Adrenal gland (tissue), 12 donors: ENCODE results near the gene CBLL1. TPM values are rescaled to one million over a fixed set of nuclear protein-coding genes. Genes with fewer than 3 reads are reported as not detected.

Experiments
- DNase-seq, 7 donors: peaks; one replicate each; pipeline ENCODE4 v3.0.0-alpha.2; 2019 to 2020
- H3K27ac ChIP-seq, 5 donors: fragments of 200-600 bp; sonication (generic) in 4 of 5; 1 replicate in 3 of 5; 2 replicates in 2 of 5; pipeline versions ENCODE4 v1.5.1 to v1.8.0; 2016 to 2020; ENCODE audit warnings: mild to moderate bottlenecking in 1 of 5
- H3K27me3 ChIP-seq: fragments of 200-600 bp; 2 replicates; pipeline ENCODE4 v1.8.0; 2021
- H3K36me3 ChIP-seq, 2 donors: fragments of 200-600 bp; replicated peaks in 1 of 2; 1 replicate in 1 of 2; 2 replicates in 1 of 2; pipeline versions ENCODE4 v1.5.1 to v1.8.0; 2018 to 2022
- H3K4me1 ChIP-seq, 2 donors: fragments of 200-600 bp; replicated peaks in 1 of 2; 1 replicate in 1 of 2; 2 replicates in 1 of 2; pipeline versions ENCODE4 v1.5.1 to v1.8.0; 2018 to 2021
- H3K4me3 ChIP-seq, 4 donors: fragments of 200-600 bp; sonication (generic) in 3 of 4; one replicate each; pipeline ENCODE4 v1.5.1; 2016 to 2018
- H3K9me3 ChIP-seq, 3 donors: fragments of 200-600 bp; sonication (generic) in 1 of 3; replicated peaks in 1 of 3; 1 replicate in 2 of 3; 2 replicates in 1 of 3; pipeline versions ENCODE4 v1.5.1 to v1.8.0; 2016 to 2021
- CTCF ChIP-seq, 6 experiments: fragments of 450-650 bp in 4 of 6; fragments of 200-600 bp in 2 of 6; sonication (generic) in 1 of 6; IDR thresholded peaks; 1 replicate in 5 of 6; 2 replicates in 1 of 6; pipeline versions ENCODE4 v1.5.1 to v1.8.0; 2016 to 2021; ENCODE audit warnings: antibody characterized with exemption in 6 of 6, mild to moderate bottlenecking in 2 of 6, moderate library complexity in 1 of 6
- POLR2A ChIP-seq, 2 donors: fragments of 450-650 bp; IDR thresholded peaks; one replicate each; pipeline ENCODE4 v1.6.1; 2017; ENCODE audit warnings: antibody characterized with exemption in 2 of 2, mild to moderate bottlenecking in 2 of 2, moderate library complexity in 1 of 2
- WGBS, 4 donors: extraction: QIAGEN DNeasy Blood & Tissue Kit in 2 of 4; methylation state at CpG; one replicate each; pipeline versions ENCODE4 v1.1.5 to v1.1.7; 2013 to 2017; 5-methylcytosine and 5-hydroxymethylcytosine counted together
- intact Hi-C, 2 donors: fragments of 100-400 bp; cut with DNase I; formaldehyde crosslinking; loops; one replicate each; pipeline versions ENCODE4 v1.14.1 to v1.15.0; 2022 to 2023
- polyA plus RNA-seq, 3 donors: library from polyadenylated mRNA; stranded (reverse); fragments of 200-250 nt in 2 of 3; fragments of 350-450 nt in 1 of 3; fragmentation: Illumina TruSeq in 1 of 3; extraction: RNeasy Lipid Tissue Mini Kit (QIAGEN cat#74804) in 1 of 3; gene quantifications; one replicate each; pipeline ENCODE4 v1.2.3, GENCODE V29; 2013 to 2014
- total RNA-seq, 9 donors: library from RNA; depleted of rRNA in 4 of 9; stranded (reverse); fragments of >200 nt in 4 of 9; fragments of 120-200 nt in 1 of 9; fragmentation: NEBNext Ultra II Directional in 1 of 9; extraction: Animal tissue kit (Norgen Biotek cat#: 25700) in 1 of 9; gene quantifications; one replicate each; pipeline versions ENCODE4 v1.1.0 to v1.2.4, GENCODE V29; 2013 to 2023
- donor health status: healthy with polysubstance abuse.
- donor health status: Bipolar disorder and iron deficiency.
- donor health status: DM: yes; HTN: yes; CAD: no.
- donor health status: DM: no; HTN: no; CAD: no.
- donor health status: DM: no; HTN: no; CAD: no.
- donor health status: DM: yes; HTN: yes; CAD: no.

Gene CBLL1
- total and polyA plus RNA-seq, 12 donors = 4.0 to 34.1 (median 19.8) TPM

- Histone ChIP-seq H3K9me3 (no peaks in the 10 kb centered on the region), H3K4me3 (no peak overlapping the region), H3K4me1 (no peaks in the 10 kb centered on the region), H3K27me3 (peaks cover 5% of the 10 kb centered on the region), H3K27ac (no peak overlapping the region), H3K36me3 (no peaks in the 10 kb centered on the region)
- no peak for DNase-seq
- WGBS, 4 donors = 84 to 100% (median 91%) methylated on average over 1 of the region's 1 CpG
- intact Hi-C loops = no loop called here
- TF ChIP-seq CTCF (IDR thresholded peaks at IDR 0.05) (no peak), POLR2A (IDR thresholded peaks at IDR 0.05) (no peak)
Observed at GRCh38 chr7:107783648-107784047, 39.7 kb downstream of the CBLL1 start.

GRCh38 chr7:107785170-107785569, 41.2 kb downstream of the CBLL1 start:
- intact Hi-C loops = no loop called here
- no peak overlapping the region for H3K4me3 ChIP-seq
- H3K36me3 ChIP-seq = no peaks in the 10 kb centered on the region
- no peak overlapping the region for H3K27ac ChIP-seq
- WGBS, 4 donors = 82 to 95% (median 94%) methylated on average over 2 of the region's 2 CpGs
- no peak for DNase-seq
- peaks cover 10% of the 10 kb centered on the region for H3K27me3 ChIP-seq
- no peaks in the 10 kb centered on the region for H3K4me1 ChIP-seq
- no peaks in the 10 kb centered on the region for H3K9me3 ChIP-seq
- TF ChIP-seq CTCF (IDR thresholded peaks at IDR 0.05) = no peak
- no peak for TF ChIP-seq POLR2A (IDR thresholded peaks at IDR 0.05)

GRCh38 chr7:107785926-107786325, 42.0 kb downstream of the CBLL1 start:
- no peak overlapping the region for H3K27ac ChIP-seq
- peaks cover 10% of the 10 kb centered on the region for H3K27me3 ChIP-seq
- WGBS, 4 donors = 43 to 53% (median 47%) methylated on average over 2 of the region's 2 CpGs
- intact Hi-C loops = no loop called here
- H3K36me3 ChIP-seq = no peaks in the 10 kb centered on the region
- TF ChIP-seq CTCF (IDR thresholded peaks at IDR 0.05) = no peak
- no peak for TF ChIP-seq POLR2A (IDR thresholded peaks at IDR 0.05)
- no peak for DNase-seq
- H3K4me1 ChIP-seq = no peaks in the 10 kb centered on the region
- H3K4me3 ChIP-seq = no peak overlapping the region
- no peaks in the 10 kb centered on the region for H3K9me3 ChIP-seq

GRCh38 chr7:107788216-107788615, 44.3 kb downstream of the CBLL1 start:
- WGBS, 4 donors = 88 to 92% (median 92%) methylated on average over 1 of the region's 1 CpG
- no peaks in the 10 kb centered on the region for H3K36me3 ChIP-seq
- peaks cover 10% of the 10 kb centered on the region for H3K27me3 ChIP-seq
- no peaks in the 10 kb centered on the region for H3K9me3 ChIP-seq
- no peaks in the 10 kb centered on the region for H3K4me1 ChIP-seq
- no peak overlapping the region for H3K4me3 ChIP-seq
- TF ChIP-seq CTCF (IDR thresholded peaks at IDR 0.05) (no peak), POLR2A (IDR thresholded peaks at IDR 0.05) (no peak)
- DNase-seq = no peak
- intact Hi-C loops = no loop called here
- H3K27ac ChIP-seq = no peak overlapping the region
